Ecto neural progenitor cell (in vitro differentiated cells): ENCODE data around the gene CNN2.

Experiments
- DNase-seq: peaks from one replicate; pipeline ENCODE4 v3.0.0-alpha.2; 2018; ENCODE audit warnings: low spot score

The CNN2 gene

DNA sequence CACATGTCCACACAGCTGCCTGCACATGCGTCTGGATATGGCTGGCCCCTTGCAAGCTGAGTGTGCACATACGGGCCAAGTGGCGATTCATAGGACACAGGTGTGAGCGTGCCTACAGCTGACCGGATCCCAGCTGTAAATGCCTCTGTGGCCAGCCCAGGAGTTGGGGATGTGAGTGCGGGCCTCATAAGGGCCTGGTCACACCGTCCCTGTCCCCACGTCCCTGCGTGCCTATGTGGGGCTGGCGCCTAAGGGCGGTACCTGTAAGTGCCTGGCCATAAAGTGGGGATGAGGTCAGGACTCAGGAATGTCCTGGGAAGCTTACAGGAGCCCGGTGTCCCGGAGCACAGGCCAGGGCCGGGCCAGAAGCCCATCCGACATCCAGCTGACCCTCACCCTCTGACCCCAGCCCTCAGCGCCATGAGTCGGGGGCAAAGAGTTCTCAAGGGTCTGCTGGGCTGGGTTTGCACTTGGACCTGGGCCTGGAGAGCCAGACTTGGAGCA, 39.2 kb downstream of the CNN2 start:
- no peak for DNase-seq

GRCh38 chr19:1066251-1066747, 39.9 kb downstream of the CNN2 start:
- DNase-seq, result no peak

DNA sequence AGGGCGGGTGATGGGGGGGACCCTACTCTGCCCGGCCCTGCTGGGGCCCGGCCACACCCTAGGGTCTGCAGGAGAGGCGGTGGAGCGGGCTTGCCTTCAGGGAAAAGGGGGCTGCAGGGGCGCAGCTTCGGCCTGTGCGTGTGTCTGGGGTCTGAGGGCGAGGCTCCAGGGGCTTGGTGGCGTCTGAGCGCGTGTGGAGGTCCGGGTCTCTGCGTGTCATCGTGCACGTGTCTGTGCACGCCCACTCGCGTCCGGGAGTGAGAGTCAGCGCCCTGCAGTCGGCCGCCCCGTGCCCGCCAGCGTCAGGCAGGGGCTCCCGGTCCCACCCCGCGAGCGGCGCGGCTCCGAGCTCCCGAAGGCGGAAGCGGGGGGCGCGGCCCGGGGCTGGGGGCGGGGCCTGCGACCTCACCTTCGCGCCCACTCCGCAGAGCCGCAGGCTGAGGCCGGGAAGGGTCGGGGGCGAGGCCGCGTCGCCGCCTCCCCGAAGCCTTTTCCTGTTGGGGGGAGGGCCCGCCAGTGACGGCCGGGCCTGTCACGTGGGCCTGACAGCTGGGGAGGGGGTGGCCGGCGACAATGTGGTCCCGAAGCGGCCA, 40.4 kb downstream of the CNN2 start, which contains the start of gene ARHGAP45:
ARHGAP45 (plus strand) TSS at position 420 of the 593 bp plus-strand sequence. CDS start 239 bp downstream, outside the sequence.
- no peak for DNase-seq

DNA sequence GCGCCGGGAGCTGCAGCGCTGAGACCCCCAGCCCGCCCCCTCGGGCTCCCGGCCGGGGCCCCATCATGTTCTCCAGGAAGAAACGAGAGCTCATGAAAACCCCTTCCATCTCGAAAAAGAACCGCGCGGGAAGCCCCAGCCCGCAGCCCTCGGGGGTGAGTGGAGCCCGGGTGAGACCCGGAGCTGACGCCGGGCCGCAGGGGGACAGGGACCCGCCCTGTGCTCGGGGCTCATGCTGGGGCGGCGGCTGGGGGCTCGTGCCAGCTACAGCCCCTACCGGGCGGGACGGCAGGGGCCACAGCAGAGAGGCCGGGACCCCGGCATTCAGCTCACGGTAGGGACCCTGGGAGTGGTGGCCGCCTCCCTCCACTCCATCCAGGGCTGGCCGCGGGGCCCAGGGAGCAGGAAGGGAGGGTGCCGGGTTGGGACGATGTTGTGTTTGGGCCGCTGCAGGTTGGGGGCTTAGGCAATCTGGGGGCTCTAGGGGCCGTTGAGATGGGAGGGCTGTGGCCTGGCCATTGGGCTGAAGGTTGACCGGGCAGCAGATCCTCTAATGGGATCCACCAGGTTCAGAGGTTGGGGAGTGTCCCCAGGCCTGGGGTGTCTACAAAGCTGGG, 41.0 kb downstream of the CNN2 start:
- no peak for DNase-seq

GRCh38 chr19:1068009-1069001, 41.9 kb downstream of the CNN2 start:
- no peak for DNase-seq

- DNase-seq, result no peak
Measured at GRCh38 chr19:1069009-1069779, 42.8 kb downstream of the CNN2 start.

GRCh38 chr19:1070576-1070930, 44.1 kb downstream of the CNN2 start:
- DNase-seq, result no peak

GRCh38 chr19:1070931-1071791, 44.8 kb downstream of the CNN2 start:
- DNase-seq, result peak; percentile 66

DNA sequence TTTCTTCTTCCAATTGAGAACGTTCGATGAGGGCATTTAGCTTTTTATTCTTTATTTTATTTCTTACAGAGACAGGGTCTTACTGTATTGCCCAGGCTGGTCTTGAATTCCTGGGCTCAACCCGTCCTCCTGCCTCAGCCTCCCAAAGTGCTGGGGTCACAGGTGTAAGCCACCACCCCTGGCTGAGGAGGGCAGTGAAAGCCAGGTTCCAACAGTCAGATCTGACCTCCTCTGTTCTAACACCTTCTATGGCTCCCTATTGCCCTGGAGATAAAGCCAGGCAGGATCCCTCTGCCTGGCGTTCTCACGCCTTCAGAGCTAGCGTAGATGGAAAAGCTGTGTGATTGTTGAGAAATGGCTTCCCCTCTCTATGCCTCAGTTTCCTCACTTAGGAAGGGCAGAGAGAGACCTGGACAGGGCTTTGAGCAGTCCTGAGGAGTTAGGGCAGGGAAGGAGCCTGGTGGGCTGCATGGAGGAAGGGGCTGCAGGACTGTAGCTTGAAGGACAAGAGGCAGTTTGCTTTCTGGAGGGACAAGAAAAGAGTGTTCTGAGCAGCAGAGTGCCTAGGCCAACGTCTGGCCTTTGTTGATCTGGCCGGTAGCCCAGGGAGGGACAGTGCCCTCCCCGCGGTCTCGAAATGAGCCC, 46.1 kb downstream of the CNN2 start:
- DNase-seq, result no peak

GRCh38 chr19:1073063-1073955, 46.9 kb downstream of the CNN2 start:
- no peak for DNase-seq

DNA sequence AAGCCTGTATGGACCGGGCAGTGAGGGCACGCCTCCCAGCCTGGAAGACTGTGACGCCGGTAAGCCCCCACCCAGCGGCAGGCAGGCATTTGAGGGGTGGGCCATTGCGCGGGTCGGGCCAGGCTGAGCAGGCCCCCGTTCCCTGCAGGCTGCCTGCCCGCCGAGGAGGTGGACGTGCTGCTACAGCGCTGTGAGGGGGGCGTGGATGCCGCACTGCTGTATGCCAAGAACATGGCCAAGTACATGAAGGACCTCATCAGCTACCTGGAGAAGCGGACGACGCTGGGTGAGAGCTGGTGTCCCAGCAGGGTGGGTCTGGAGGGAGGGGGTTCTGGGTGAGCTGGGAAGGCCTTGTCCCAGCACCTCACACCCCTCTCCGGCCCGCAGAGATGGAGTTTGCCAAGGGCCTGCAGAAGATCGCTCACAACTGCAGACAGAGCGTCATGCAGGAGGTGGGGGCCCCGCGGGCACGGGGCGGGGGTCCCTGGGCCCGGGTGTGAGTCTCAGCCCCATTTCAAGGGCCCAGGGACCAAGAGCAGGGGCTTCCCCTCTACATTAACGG, 47.6 kb downstream of the CNN2 start:
- no peak for DNase-seq

DNA sequence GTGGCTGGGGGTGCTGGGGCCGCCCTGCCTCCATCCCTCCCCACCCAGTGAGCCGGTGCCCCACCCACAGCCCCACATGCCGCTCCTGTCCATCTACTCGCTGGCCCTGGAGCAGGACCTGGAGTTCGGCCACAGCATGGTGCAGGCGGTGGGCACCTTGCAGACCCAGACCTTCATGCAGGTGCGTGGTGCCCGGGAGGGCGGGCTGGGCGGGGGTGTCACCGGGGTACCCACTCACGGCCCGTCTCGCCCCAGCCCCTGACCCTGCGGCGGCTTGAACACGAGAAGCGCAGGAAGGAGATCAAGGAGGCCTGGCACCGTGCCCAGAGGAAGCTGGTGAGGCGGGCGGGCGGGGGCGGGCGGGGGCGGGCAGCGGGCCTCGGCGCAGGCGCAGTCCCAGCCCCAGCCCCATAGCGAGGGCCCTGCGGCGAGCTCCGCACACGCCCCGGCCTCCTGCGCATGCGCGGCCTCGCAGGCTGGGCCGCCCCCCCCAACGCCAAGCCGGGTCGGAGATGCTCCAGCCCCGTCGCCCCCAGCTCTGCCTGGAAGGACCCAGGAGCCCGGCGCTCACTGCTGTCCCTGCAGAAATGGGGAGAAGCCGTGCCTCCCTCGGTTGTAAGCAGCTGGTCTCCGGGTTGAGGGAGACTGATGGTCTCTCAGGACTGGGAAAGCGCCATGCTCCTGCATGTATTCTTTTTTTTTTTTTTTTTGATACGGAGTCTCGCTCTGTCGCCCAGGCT, 48.3 kb downstream of the CNN2 start:
- DNase-seq, result no peak

DNA sequence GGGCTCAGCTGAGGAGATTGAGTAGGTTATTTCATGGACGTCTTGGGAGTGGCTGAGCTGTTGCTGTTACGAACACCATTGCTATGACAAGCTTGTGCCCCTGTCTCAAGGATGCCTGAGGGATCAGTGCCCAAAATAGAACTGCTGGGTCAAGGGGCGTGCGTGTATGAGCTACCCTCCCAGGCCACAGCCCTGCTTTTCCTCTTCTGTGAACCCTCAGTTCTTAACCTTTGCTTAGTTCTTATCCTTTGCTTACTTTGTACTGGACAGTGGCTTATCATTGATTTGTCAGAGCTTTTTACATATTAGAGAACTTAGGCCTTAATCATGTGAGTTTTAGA, 49.6 kb downstream of the CNN2 start:
- no peak for DNase-seq

GRCh38 chr19:1076951-1077350, 50.5 kb downstream of the CNN2 start:
- DNase-seq, result no peak

GRCh38 chr19:1079566-1080111, 53.2 kb downstream of the CNN2 start:
- DNase-seq, result no peak

DNA sequence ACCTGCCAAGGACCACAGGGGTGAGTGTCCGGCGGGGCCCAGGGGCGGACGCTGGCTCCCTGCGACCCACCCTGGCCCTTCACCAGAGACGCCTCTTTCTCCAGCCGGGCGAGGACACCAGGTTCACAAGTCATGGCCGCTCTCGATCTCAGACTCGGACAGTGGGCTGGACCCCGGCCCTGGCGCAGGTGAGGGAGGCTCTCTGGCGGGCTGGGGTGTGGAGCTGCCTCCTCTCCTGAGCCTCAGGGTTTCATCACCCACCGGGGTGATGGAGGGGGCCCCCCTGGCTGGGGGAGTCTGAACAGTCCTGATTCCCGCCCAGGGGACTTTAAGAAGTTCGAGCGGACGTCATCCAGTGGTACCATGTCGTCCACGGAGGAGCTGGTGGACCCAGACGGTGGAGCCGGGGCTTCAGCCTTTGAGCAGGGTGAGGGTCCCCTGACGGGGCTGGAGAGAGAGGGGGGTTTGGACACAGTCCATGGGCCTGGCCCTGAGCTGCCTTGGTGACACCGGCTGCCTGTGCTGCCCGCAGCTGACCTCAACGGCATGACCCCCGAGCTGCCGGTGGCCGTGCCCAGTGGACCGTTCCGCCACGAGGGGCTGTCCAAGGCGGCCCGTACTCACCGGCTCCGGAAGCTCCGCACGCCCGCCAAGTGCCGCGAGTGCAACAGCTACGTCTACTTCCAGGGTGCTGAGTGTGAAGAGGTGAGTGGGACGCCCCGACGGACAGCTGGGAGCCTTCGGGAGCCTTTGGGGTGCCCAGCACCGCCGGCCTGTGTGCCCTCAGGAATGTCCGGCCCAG, 54.2 kb downstream of the CNN2 start:
- no peak for DNase-seq
